ENCODE results near the gene CELF2.

DNA sequence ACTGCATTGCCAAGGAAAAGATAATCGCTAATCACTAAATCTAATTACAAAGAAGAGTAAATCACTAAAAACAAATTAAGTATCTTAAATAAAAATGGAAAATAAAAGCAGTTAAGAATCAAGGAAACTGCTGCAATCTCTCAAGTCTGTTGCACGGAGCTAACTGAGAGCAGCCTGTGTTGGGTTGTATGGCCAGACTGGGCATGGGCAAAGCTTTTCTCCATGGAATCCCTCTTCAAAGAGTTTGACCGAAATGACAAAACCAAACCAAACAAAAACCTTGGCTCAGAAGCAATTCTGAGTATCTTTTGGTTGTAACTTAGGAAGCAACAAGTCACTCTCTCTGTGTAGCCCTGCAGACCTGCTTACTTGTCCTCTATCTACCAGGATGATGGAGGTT, 78.8 kb downstream of the CELF2 start:
- TF ChIP-seq ARNTL (CRISPR knock-in tag; IDR thresholded peaks at IDR 0.05; ENCODE audit: borderline replicate concordance, low read depth) (no peak), ZFP3 (CRISPR knock-in tag; IDR thresholded peaks at IDR 0.05) (no peak), BACH2 (CRISPR knock-in tag; IDR thresholded peaks at IDR 0.05; ENCODE audit: borderline replicate concordance) (no peak), ISL1 (CRISPR knock-in tag; IDR thresholded peaks at IDR 0.05) (no peak), PPARA (CRISPR knock-in tag; IDR thresholded peaks at IDR 0.05; ENCODE audit: borderline replicate concordance) (no peak)
- TF ChIP-seq, protein P1, sequence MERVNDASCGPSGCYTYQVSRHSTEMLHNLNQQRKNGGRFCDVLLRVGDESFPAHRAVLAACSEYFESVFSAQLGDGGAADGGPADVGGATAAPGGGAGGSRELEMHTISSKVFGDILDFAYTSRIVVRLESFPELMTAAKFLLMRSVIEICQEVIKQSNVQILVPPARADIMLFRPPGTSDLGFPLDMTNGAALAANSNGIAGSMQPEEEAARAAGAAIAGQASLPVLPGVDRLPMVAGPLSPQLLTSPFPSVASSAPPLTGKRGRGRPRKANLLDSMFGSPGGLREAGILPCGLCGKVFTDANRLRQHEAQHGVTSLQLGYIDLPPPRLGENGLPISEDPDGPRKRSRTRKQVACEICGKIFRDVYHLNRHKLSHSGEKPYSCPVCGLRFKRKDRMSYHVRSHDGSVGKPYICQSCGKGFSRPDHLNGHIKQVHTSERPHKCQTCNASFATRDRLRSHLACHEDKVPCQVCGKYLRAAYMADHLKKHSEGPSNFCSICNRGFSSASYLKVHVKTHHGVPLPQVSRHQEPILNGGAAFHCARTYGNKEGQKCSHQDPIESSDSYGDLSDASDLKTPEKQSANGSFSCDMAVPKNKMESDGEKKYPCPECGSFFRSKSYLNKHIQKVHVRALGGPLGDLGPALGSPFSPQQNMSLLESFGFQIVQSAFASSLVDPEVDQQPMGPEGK (CRISPR knock-in tag; IDR thresholded peaks at IDR 0.05; ENCODE audit: borderline replicate concordance), result no peak
- TF ChIP-seq, protein P2, sequence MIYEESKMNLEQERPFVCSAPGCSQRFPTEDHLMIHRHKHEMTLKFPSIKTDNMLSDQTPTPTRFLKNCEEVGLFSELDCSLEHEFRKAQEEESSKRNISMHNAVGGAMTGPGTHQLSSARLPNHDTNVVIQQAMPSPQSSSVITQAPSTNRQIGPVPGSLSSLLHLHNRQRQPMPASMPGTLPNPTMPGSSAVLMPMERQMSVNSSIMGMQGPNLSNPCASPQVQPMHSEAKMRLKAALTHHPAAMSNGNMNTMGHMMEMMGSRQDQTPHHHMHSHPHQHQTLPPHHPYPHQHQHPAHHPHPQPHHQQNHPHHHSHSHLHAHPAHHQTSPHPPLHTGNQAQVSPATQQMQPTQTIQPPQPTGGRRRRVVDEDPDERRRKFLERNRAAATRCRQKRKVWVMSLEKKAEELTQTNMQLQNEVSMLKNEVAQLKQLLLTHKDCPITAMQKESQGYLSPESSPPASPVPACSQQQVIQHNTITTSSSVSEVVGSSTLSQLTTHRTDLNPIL (CRISPR knock-in tag; IDR thresholded peaks at IDR 0.05; ENCODE audit: low read depth), result no peak

Data from SK-N-SH treated with all-trans-retinoic acid at 6 μM for 48 hours (cell line).